Vagina (tissue), 2 donors: ENCODE data around the gene IRF9. TPM values are rescaled to one million over a fixed set of nuclear protein-coding genes. Genes with fewer than 3 reads are reported as not detected.

ENCODE experiments used
- DNase-seq, 2 donors: peaks; one replicate each; pipeline ENCODE4 v3.0.0-alpha.2; 2017; ENCODE audit errors: extremely low spot score in 2 of 2
- H3K27ac ChIP-seq: fragments of 200-600 bp; sonication (generic); one replicate; pipeline ENCODE4 v1.5.1; 2019
- H3K27me3 ChIP-seq: fragments of 200-600 bp; sonication (generic); one replicate; pipeline ENCODE4 v1.5.1; 2019
- H3K36me3 ChIP-seq, 2 donors: fragments of 200-600 bp; sonication (generic); one replicate each; pipeline ENCODE4 v1.5.1; 2017 to 2019
- H3K4me1 ChIP-seq: fragments of 200-600 bp; sonication (generic); one replicate; pipeline ENCODE4 v1.5.1; 2019
- H3K4me3 ChIP-seq, 2 donors: fragments of 200-600 bp; sonication (generic); 1 replicate in 1 of 2; 2 replicates in 1 of 2; pipeline ENCODE4 v1.5.1; 2016 to 2019
- H3K9me3 ChIP-seq: fragments of 200-600 bp; sonication (generic); one replicate; pipeline ENCODE4 v1.5.1; 2019
- CTCF ChIP-seq, 3 experiments: fragments of 450-650 bp in 2 of 3; fragments of 200-600 bp in 1 of 3; sonication (generic) in 1 of 3; IDR thresholded peaks; one replicate each; pipeline ENCODE4 v1.5.1; 2017 to 2019; ENCODE audit warnings: antibody characterized with exemption in 3 of 3, mild to moderate bottlenecking in 2 of 3, moderate library complexity in 2 of 3
- POLR2A ChIP-seq, 2 donors: fragments of 450-650 bp; IDR thresholded peaks; one replicate each; pipeline ENCODE4 v1.6.1; 2017; ENCODE audit warnings: antibody characterized with exemption in 2 of 2, mild to moderate bottlenecking in 2 of 2, moderate library complexity in 2 of 2
- POLR2AphosphoS5 ChIP-seq, 2 donors: sonication (generic); formaldehyde crosslinking; IDR thresholded peaks; one replicate each; pipeline ENCODE4 v1.9.0; 2017; ENCODE audit warnings: antibody characterized with exemption in 2 of 2, mild to moderate bottlenecking in 2 of 2, low read depth in 1 of 2; ENCODE audit not compliant: insufficient read depth in 1 of 2
- intact Hi-C: fragments of 100-400 bp; cut with DNase I; formaldehyde crosslinking; loops from one replicate; pipeline ENCODE4 v1.15.1; 2023
- total RNA-seq: library from RNA; depleted of rRNA; stranded (reverse); fragments of >200 nt; gene quantifications from one replicate; pipeline ENCODE4 v1.2.3, GENCODE V29; 2016

The IRF9 gene
- total RNA-seq, 1 donor from 2014 or later: 55.0 TPM

DNA sequence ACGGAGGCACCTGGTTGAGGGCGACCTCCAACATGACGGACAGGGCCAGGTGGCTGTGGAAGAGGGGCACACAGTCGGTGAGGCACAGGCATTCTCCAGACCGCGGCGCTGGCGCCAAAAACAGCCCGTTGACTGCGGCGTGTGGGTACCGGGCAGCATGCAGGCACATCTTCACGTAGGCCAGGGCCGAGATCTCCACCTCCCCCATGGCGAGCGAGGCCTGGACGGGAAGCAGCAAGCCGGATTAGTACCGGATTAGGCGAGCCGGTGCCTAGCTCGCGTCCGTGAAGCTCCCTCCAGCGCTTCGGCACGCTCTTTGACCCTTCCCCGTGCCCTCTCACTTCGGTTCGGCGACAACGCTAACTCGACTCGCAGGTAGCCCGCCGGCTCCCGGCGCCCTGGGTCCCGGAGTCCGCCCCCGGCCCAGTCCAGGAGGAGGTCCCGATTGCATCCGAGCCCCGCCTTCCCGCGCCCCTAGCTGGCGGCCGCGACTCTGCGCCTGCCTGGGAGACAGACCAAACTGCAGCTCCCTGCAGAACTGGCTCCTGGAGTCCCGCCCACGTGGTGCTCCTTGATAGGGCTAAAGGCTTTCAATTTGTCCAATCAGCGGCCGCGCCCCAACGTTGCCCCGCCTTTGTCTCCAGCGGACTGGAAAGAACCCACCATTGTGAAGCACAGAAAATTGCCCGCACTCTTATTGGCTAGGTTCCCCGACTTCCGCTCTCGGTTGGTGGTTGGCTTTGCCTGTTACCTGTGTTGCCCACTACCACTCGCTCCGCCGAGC, 19.8 kb upstream of the IRF9 start, which contains the start of gene EMC9:
Gene EMC9, minus strand, starts transcription at position 495 of the 784 bp plus-strand sequence. Its CDS starts 287 bp downstream, at position 208.
- TF ChIP-seq POLR2A (IDR thresholded peaks at IDR 0.05) (peak in 1 of 2 donors; percentile 73), POLR2AphosphoS5 (IDR thresholded peaks at IDR 0.05; ENCODE audit: insufficient read depth in 1 of 2, low read depth in 1 of 2) (peak; percentile 94 to 96), CTCF (IDR thresholded peaks at IDR 0.05) (peak in 1 of 3 experiments; percentile 52)
- H3K27me3 ChIP-seq: no peaks in the 10 kb centered on the region
- H3K4me3 ChIP-seq: peak within 1 kb of the TSS; percentile 68 to 94
- H3K9me3 ChIP-seq: no peaks in the 10 kb centered on the region
- H3K4me1 ChIP-seq: peaks cover 63% of the 10 kb centered on the region
- peak within 1 kb of the TSS; percentile 84 for H3K27ac ChIP-seq
- peak; percentile 99 to 100 for DNase-seq
- intact Hi-C loops: loop anchor here (2.0 kb wide), 1 partner anchor 26 kb away; the partner anchor contains the start of genes DCAF11 and NRL
- peaks cover 0 to 22% of the 10 kb centered on the region in 2 donors for H3K36me3 ChIP-seq

DNA sequence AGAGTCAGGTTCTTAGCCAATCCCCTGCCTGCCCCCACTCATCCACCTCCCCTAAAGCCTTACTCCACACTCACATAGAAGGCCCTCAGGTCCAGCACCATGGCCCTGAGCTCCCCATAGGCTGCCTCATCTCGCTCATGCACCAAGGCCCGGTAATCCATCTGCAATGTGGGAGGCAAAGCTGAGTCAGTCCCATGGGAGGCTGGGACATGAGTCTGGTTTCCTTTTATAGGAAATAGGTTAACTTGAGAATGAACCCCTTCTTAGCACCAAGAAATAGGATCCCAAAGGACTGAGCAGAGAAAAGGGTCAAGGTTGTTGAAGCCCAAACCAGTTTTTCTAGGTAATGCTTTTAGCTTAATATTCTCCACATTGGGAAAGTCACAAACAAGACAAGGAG, 17.6 kb upstream of the IRF9 start:
- Histone ChIP-seq H3K4me3 (no peak overlapping the region), H3K27ac (no peak overlapping the region), H3K9me3 (no peaks in the 10 kb centered on the region), H3K36me3 (peaks cover 0 to 10% of the 10 kb centered on the region in 2 donors), H3K4me1 (peaks cover 55% of the 10 kb centered on the region), H3K27me3 (no peaks in the 10 kb centered on the region)
- intact Hi-C loops: no loop called here
- DNase-seq: no peak
- TF ChIP-seq POLR2A (IDR thresholded peaks at IDR 0.05) (no peak), POLR2AphosphoS5 (IDR thresholded peaks at IDR 0.05; ENCODE audit: insufficient read depth in 1 of 2, low read depth in 1 of 2) (no peak), CTCF (IDR thresholded peaks at IDR 0.05) (no peak)

DNA sequence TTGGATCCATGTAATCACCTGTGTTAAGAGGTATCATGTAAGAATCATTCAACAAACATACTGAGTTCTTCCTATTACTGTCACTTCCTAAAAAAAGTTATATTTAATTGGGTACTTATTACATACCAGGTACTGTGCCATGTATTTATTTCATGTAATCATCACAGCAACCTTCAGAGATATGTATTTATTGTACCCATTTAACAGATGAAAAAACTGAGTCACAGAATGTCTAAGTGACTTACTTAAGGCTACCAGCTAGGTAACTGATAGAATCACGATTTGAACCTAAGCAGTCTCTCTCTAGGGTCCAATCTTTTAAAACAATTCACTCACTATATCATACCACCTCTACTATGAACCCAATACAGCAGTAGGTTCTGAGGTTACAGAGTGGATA, 16.6 kb upstream of the IRF9 start:
- intact Hi-C loops: no loop called here
- TF ChIP-seq POLR2A (IDR thresholded peaks at IDR 0.05) (no peak), CTCF (IDR thresholded peaks at IDR 0.05) (no peak), POLR2AphosphoS5 (IDR thresholded peaks at IDR 0.05; ENCODE audit: insufficient read depth in 1 of 2, low read depth in 1 of 2) (no peak)
- no peak for DNase-seq
- Histone ChIP-seq H3K27ac (peak overlapping the region; percentile 87), H3K27me3 (no peaks in the 10 kb centered on the region), H3K4me3 (no peak overlapping the region), H3K36me3 (peaks cover 0 to 8% of the 10 kb centered on the region in 2 donors), H3K4me1 (peaks cover 55% of the 10 kb centered on the region), H3K9me3 (no peaks in the 10 kb centered on the region)

GRCh38 chr14:24145219-24145618, 15.8 kb upstream of the IRF9 start:
- peaks cover 47% of the 10 kb centered on the region for H3K4me1 ChIP-seq
- no peak for TF ChIP-seq POLR2A (IDR thresholded peaks at IDR 0.05)
- no peak for TF ChIP-seq CTCF (IDR thresholded peaks at IDR 0.05)
- no peak for TF ChIP-seq POLR2AphosphoS5 (IDR thresholded peaks at IDR 0.05; ENCODE audit: insufficient read depth in 1 of 2, low read depth in 1 of 2)
- intact Hi-C loops: no loop called here
- H3K4me3 ChIP-seq: no peak overlapping the region
- DNase-seq: no peak
- H3K9me3 ChIP-seq: no peaks in the 10 kb centered on the region
- H3K36me3 ChIP-seq: peaks cover 0 to 15% of the 10 kb centered on the region in 2 donors
- no peaks in the 10 kb centered on the region for H3K27me3 ChIP-seq
- H3K27ac ChIP-seq: peak overlapping the region; percentile 87
